B cell (primary cell): Measurements from ENCODE around the gene EHBP1L1. TPM values are rescaled to one million over a fixed set of nuclear protein-coding genes. Genes with fewer than 3 reads are reported as not detected.

Experiments
- ATAC-seq: fragments of 200-7000 bp; cut with Tn5 transposase; one replicate; pipeline ENCODE4 v1.10.0; 2021; ENCODE audit warnings: low read depth, mild to moderate bottlenecking, moderate number of reproducible peaks, moderate library complexity
- CTCF ChIA-PET: fragments of 350-600 bp; sonication (Branson Sonifier 250); formaldehyde crosslinking; loops from one replicate; lab custom pipeline; 2021; ENCODE audit warnings: antibody characterized with exemption, inconsistent platforms; lab: Charles Lee
- POLR2A ChIA-PET: fragments of 350-600 bp; sonication (Branson Sonifier 250); formaldehyde crosslinking; loops from one replicate; lab custom pipeline; 2021; ENCODE audit warnings: antibody characterized with exemption; lab: Charles Lee
- DNase-seq: peaks from one replicate; pipeline ENCODE4 v3.0.0; 2013
- H2AFZ ChIP-seq: 2 replicates; pipeline ENCODE4 v1.6.1; 2012; ENCODE audit warnings: mild to moderate bottlenecking, low read depth, low read length; ENCODE audit not compliant: insufficient read depth, poor library complexity, severe bottlenecking
- H3K27ac ChIP-seq, 2 donors: 1 replicate in 1 of 2; 2 replicates in 1 of 2; pipeline ENCODE4 v1.5.1; 2012 to 2013; ENCODE audit warnings: low read length in 2 of 2, mild to moderate bottlenecking in 2 of 2, moderate library complexity in 1 of 2
- H3K27me3 ChIP-seq, 4 experiments: fragments of 200-600 bp in 1 of 4; sonication (generic) in 1 of 4; replicated peaks in 1 of 4; 1 replicate in 2 of 4; 2 replicates in 2 of 4; pipeline versions ENCODE4 v1.6.1 to v1.7.0; 2013 to 2016; ENCODE audit warnings: low read length in 3 of 4, mild to moderate bottlenecking in 2 of 4, mixed read lengths in 1 of 4, moderate library complexity in 1 of 4; ENCODE audit not compliant: insufficient read depth in 4 of 4, control insufficient read depth in 3 of 4; ENCODE audit errors: control extremely low read depth in 1 of 4
- H3K36me3 ChIP-seq, 2 experiments: replicated peaks in 1 of 2; 1 replicate in 1 of 2; 2 replicates in 1 of 2; pipeline versions ENCODE4 v1.6.1 to v1.7.1; 2013; ENCODE audit warnings: low read length in 1 of 2; ENCODE audit not compliant: insufficient read depth in 2 of 2, control insufficient read depth in 1 of 2; ENCODE audit errors: control extremely low read depth in 1 of 2, extremely low read depth in 1 of 2
- H3K4me1 ChIP-seq, 2 donors: fragments of 200-600 bp in 1 of 2; sonication (generic) in 1 of 2; 1 replicate in 1 of 2; 2 replicates in 1 of 2; pipeline versions ENCODE4 v1.5.1 to v1.6.1; 2013 to 2017; ENCODE audit warnings: low read length in 2 of 2; ENCODE audit not compliant: control insufficient read depth in 2 of 2, insufficient read depth in 2 of 2
- H3K4me2 ChIP-seq: replicated peaks from 2 replicates; pipeline ENCODE3; 2012; ENCODE audit warnings: mild to moderate bottlenecking, low read depth, low read length; ENCODE audit not compliant: poor library complexity, severe bottlenecking
- H3K4me3 ChIP-seq, 5 experiments: fragments of 200-600 bp in 1 of 5; sonication (generic) in 1 of 5; 1 replicate in 3 of 5; 2 replicates in 2 of 5; pipeline versions ENCODE4 v1.5.1 to v1.7.0; 2011 to 2016; ENCODE audit warnings: low read length in 4 of 5, mild to moderate bottlenecking in 4 of 5, low read depth in 2 of 5, control low read depth in 1 of 5, moderate library complexity in 1 of 5; ENCODE audit not compliant: insufficient read depth in 1 of 5; ENCODE audit errors: control extremely low read depth in 1 of 5, extremely low read depth in 1 of 5
- H3K79me2 ChIP-seq: fragments of 200-600 bp; sonication (generic); one replicate; pipeline ENCODE4 v1.6.0; 2016; ENCODE audit warnings: low read length; ENCODE audit not compliant: control insufficient read depth, insufficient read depth
- H3K9ac ChIP-seq: fragments of 200-600 bp; sonication (generic); 2 replicates; pipeline ENCODE4 v1.6.1; 2017; ENCODE audit warnings: mild to moderate bottlenecking, low read length, moderate library complexity
- H3K9me3 ChIP-seq, 3 donors: one replicate each; pipeline versions ENCODE4 v1.6.1 to v1.7.1; 2013; ENCODE audit warnings: low read length in 2 of 3; ENCODE audit not compliant: control insufficient read depth in 2 of 3, insufficient read depth in 1 of 3; ENCODE audit errors: control extremely low read depth in 1 of 3
- H4K20me1 ChIP-seq: 2 replicates; pipeline ENCODE4 v1.6.0; 2012; ENCODE audit warnings: mild to moderate bottlenecking, low read length; ENCODE audit not compliant: insufficient read depth, control insufficient read depth, poor library complexity, severe bottlenecking
- H3K27ac Mint-ChIP-seq: one replicate; pipeline ENCODE4 v1.8.0; 2021; ENCODE audit warnings: mixed read lengths
- H3K27me3 Mint-ChIP-seq: one replicate; pipeline ENCODE4 v1.8.0; 2021; ENCODE audit warnings: mixed read lengths
- H3K4me1 Mint-ChIP-seq: one replicate; pipeline ENCODE4 v1.8.0; 2021; ENCODE audit warnings: mixed read lengths
- H3K4me3 Mint-ChIP-seq: one replicate; pipeline ENCODE4 v1.8.0; 2021; ENCODE audit warnings: mixed read lengths
- H3K9me3 Mint-ChIP-seq: one replicate; pipeline ENCODE4 v1.8.0; 2022; ENCODE audit warnings: mixed read lengths; ENCODE audit not compliant: insufficient read depth
- EZH2 ChIP-seq: IDR thresholded peaks from 2 replicates; pipeline ENCODE4 v1.6.1; 2012; ENCODE audit warnings: borderline replicate concordance, low read depth, mild to moderate bottlenecking, moderate library complexity, low read length; ENCODE audit not compliant: insufficient read depth, poor library complexity, severe bottlenecking
- WGBS: methylation state at CpG from one replicate; pipeline ENCODE4 v1.1.5; 2013; ENCODE audit warnings: missing lambda C conversion rate; ENCODE audit not compliant: insufficient coverage; 5-methylcytosine and 5-hydroxymethylcytosine counted together
- intact Hi-C: fragments of 100-400 bp; cut with micrococcal nuclease; formaldehyde crosslinking; loops from one replicate; pipeline ENCODE4 v1.10.0; 2022
- polyA plus RNA-seq: library from polyadenylated mRNA; depleted of rRNA; stranded (reverse); fragments of >200 nt; gene quantifications from 2 replicates; pipeline ENCODE4 v1.2.3, GENCODE V29; 2012
- total RNA-seq, 2 donors: library from RNA; stranded (reverse); fragments of 120-200 nt in 1 of 2; gene quantifications; 1 replicate in 1 of 2; 2 replicates in 1 of 2; pipeline versions ENCODE4 v1.2.3 to v1.2.4, GENCODE V29; 2013 to 2022
- TF ChIP-seq, protein P1 (sequence below): fragments of 200-600 bp; IDR thresholded peaks from one replicate; pipeline ENCODE4 v1.8.0; 2022; ENCODE audit warnings: antibody characterized with exemption, mild to moderate bottlenecking

The EHBP1L1 gene
- total and polyA plus RNA-seq, 2 donors (not counting 1 experiment from before 2014, with no cell fraction given): 202 to 279 TPM

DNA sequence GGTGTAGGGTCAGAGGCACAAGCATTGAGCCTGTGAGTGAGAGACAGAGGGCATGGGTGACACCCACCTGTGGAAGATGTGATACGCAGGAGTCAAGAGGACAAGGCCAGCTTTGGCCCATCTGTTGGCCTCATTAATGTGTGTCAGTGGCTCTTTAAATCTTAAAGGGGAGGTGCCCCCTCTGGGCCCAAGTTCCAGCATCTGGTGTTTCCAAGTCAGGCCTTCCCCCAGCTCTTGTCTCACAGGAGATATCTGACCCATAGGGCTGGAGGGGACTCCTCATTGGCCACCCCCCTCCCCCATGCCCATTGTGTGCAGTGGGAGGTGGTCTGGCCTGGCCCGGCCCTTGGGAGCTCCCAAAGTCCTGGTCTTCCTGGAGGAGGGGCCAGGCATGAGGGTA, 10.8 kb downstream of the EHBP1L1 start:
- Mint-ChIP-seq H3K9me3 (no peaks in the 10 kb centered on the region), H3K27me3 (no peaks in the 10 kb centered on the region), H3K4me1 (peaks cover 39% of the 10 kb centered on the region), H3K27ac (peak overlapping the region; percentile 93), H3K4me3 (peak overlapping the region; percentile 10)
- no peak overlapping the region for H3K9ac ChIP-seq
- H3K9me3 ChIP-seq: no peaks in the 10 kb centered on the region
- no peak overlapping the region for H2AFZ ChIP-seq
- H3K4me3 ChIP-seq: no peak overlapping the region
- DNase-seq (no peak), ATAC-seq (no peak)
- no peaks in the 10 kb centered on the region for H3K79me2 ChIP-seq
- 83% methylated on average over 2 of the region's 2 CpGs for WGBS
- intact Hi-C loops: no loop called here
- H3K4me1 ChIP-seq: peaks cover 27 to 41% of the 10 kb centered on the region in 2 donors
- H3K27me3 ChIP-seq: no peaks in the 10 kb centered on the region
- H3K4me2 ChIP-seq: peak overlapping the region; percentile 8
- CTCF ChIA-PET: interaction anchor here (0.9 to 9.7 kb wide), 7 partner anchors 9 to 43 kb away, joined by 4 to 144 read pairs (median 20); partner anchors contain the start of genes EHBP1L1, MAP3K11 and PCNX3
- TF ChIP-seq, protein P1, sequence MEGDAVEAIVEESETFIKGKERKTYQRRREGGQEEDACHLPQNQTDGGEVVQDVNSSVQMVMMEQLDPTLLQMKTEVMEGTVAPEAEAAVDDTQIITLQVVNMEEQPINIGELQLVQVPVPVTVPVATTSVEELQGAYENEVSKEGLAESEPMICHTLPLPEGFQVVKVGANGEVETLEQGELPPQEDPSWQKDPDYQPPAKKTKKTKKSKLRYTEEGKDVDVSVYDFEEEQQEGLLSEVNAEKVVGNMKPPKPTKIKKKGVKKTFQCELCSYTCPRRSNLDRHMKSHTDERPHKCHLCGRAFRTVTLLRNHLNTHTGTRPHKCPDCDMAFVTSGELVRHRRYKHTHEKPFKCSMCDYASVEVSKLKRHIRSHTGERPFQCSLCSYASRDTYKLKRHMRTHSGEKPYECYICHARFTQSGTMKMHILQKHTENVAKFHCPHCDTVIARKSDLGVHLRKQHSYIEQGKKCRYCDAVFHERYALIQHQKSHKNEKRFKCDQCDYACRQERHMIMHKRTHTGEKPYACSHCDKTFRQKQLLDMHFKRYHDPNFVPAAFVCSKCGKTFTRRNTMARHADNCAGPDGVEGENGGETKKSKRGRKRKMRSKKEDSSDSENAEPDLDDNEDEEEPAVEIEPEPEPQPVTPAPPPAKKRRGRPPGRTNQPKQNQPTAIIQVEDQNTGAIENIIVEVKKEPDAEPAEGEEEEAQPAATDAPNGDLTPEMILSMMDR: no peak
- no peak for TF ChIP-seq EZH2
- peak overlapping the region; percentile 40 to 92 for H3K27ac ChIP-seq
- POLR2A ChIA-PET: interaction anchor here (0.6 to 4.9 kb wide), 5 partner anchors 10 to 558 kb away, joined by 3 to 45 read pairs (median 6); partner anchors contain the start of genes EHBP1L1 and FAM89B
- peaks cover 14% of the 10 kb centered on the region for H4K20me1 ChIP-seq
- peaks cover 1 to 48% of the 10 kb centered on the region in 2 experiments for H3K36me3 ChIP-seq
